K562 (cell line): ENCODE results near the gene NQO2.

Experiments
- HDAC8 ChIP-seq: fragments of 450-650 bp; IDR thresholded peaks from 2 replicates; pipeline ENCODE4 v1.6.1; 2016; ENCODE audit warnings: mild to moderate bottlenecking, missing genetic modification characterization, moderate library complexity, missing compliant biosample characterization
- JUN ChIP-seq, 2 experiments: sonication (generic) in 1 of 2; formaldehyde crosslinking in 1 of 2; IDR thresholded peaks; 2 replicates each; pipeline versions ENCODE4 v1.6.1 to v1.8.0; 2012 to 2022; ENCODE audit warnings: borderline replicate concordance in 2 of 2, mild to moderate bottlenecking in 2 of 2, improper control_type of control experiment in 1 of 2, low read depth in 1 of 2, low read length in 1 of 2, missing genetic modification reagents in 1 of 2
- MXI1 ChIP-seq: IDR thresholded peaks from 2 replicates; pipeline ENCODE4 v1.6.1; 2011; ENCODE audit warnings: low read depth, mild to moderate bottlenecking, improper control_type of control experiment, low read length
- SMAD3 ChIP-seq: fragments of 450-650 bp; formaldehyde crosslinking; conservative IDR thresholded peaks from 2 replicates; pipeline ENCODE4 v1.4.0; 2020; ENCODE audit warnings: mild to moderate bottlenecking
- SMAD4 ChIP-seq: fragments of 250-450 bp; sonication (Bioruptor Pico); conservative IDR thresholded peaks from 2 replicates; pipeline ENCODE4 v1.8.0; 2021; ENCODE audit warnings: inconsistent platforms, mild to moderate bottlenecking, moderate library complexity
- THAP7 ChIP-seq: fragments of 250-450 bp; sonication (Bioruptor Pico); IDR thresholded peaks from 2 replicates; pipeline ENCODE4 v1.5.0; 2021
- U2AF1 ChIP-seq: fragments of 200-400 bp; formaldehyde crosslinking; optimal IDR thresholded peaks from 2 replicates; pipeline ENCODE3; 2017; ENCODE audit warnings: mild to moderate bottlenecking, low read depth, low read length, moderate library complexity
- ZNF121 ChIP-seq: sonication (generic); formaldehyde crosslinking; conservative IDR thresholded peaks from 2 replicates; pipeline ENCODE4 v1.8.0; 2022; ENCODE audit warnings: missing genetic modification reagents

- TF ChIP-seq U2AF1 (no peak), SMAD3 (CRISPR knock-in tag) (no peak), HDAC8 (no peak), ZNF121 (CRISPR knock-in tag) (no peak), MXI1 (no peak), JUN (IDR thresholded peaks at IDR 0.05; ENCODE audit: borderline replicate concordance, low read depth, low read length) (no peak), JUN (CRISPR knock-in tag; IDR thresholded peaks at IDR 0.05; ENCODE audit: borderline replicate concordance) (no peak), SMAD4 (CRISPR knock-in tag) (no peak), THAP7 (CRISPR knock-in tag) (no peak)
Observed at GRCh38 chr6:2990932-2991506, 8.7 kb upstream of the NQO2 start.
